DND-41 (cell line): ENCODE measurements around the gene ALG9.
"Not testable (repeated sequence)": the region's sequence is repeated elsewhere in the genome, so short reads cannot be mapped to it uniquely, and the experiment has no call there.

Experiments
- ATAC-seq: fragments of 200-7000 bp; cut with Tn5 transposase; 3 replicates; pipeline ENCODE4 v1.9.1; 2021; ENCODE audit warnings: low read depth; ENCODE audit not compliant: insufficient read depth
- DNase-seq: peaks from one replicate; pipeline ENCODE4 v3.0.0-alpha.2; 2020
- H2AFZ ChIP-seq: 2 replicates; pipeline ENCODE4 v1.6.0; 2012; ENCODE audit warnings: low read depth, low read length
- H3K27ac ChIP-seq: 2 replicates; pipeline ENCODE4 v1.5.1; 2012; ENCODE audit warnings: low read length, inconsistent platforms
- H3K27me3 ChIP-seq: fragments of 200-600 bp; sonication (generic); 2 replicates; pipeline ENCODE4 v1.6.0; 2012; ENCODE audit warnings: low read length, mild to moderate bottlenecking, inconsistent platforms; ENCODE audit not compliant: insufficient read depth, poor library complexity
- H3K36me3 ChIP-seq: 2 replicates; pipeline ENCODE4 v1.5.1; 2012; ENCODE audit warnings: low read length, inconsistent platforms; ENCODE audit not compliant: insufficient read depth
- H3K4me1 ChIP-seq: 2 replicates; pipeline ENCODE4 v1.5.1; 2012; ENCODE audit warnings: mild to moderate bottlenecking, low read length; ENCODE audit not compliant: insufficient read depth
- H3K4me2 ChIP-seq: 2 replicates; pipeline ENCODE4 v1.6.0; 2012; ENCODE audit warnings: mild to moderate bottlenecking, moderate library complexity, low read length, inconsistent platforms; ENCODE audit not compliant: insufficient read depth
- H3K4me3 ChIP-seq, 2 experiments: fragments of 200-600 bp in 1 of 2; shearing (Covaris generic) in 1 of 2; 2 replicates each; pipeline ENCODE4 v1.5.1; 2012 to 2016; ENCODE audit warnings: inconsistent platforms in 2 of 2, low read length in 2 of 2, mild to moderate bottlenecking in 2 of 2, low read depth in 1 of 2, moderate library complexity in 1 of 2
- H3K79me2 ChIP-seq: 2 replicates; pipeline ENCODE4 v1.6.0; 2012; ENCODE audit warnings: low read length, inconsistent platforms; ENCODE audit not compliant: insufficient read depth
- H3K9ac ChIP-seq: 2 replicates; pipeline ENCODE4 v1.6.0; 2012; ENCODE audit warnings: low read depth, mild to moderate bottlenecking, inconsistent platforms, low read length, moderate library complexity
- H3K9me3 ChIP-seq: 2 replicates; pipeline ENCODE4 v1.5.1; 2012; ENCODE audit warnings: low read length, moderate library complexity, mild to moderate bottlenecking, inconsistent platforms; ENCODE audit not compliant: insufficient read depth, severe bottlenecking
- H4K20me1 ChIP-seq: 2 replicates; pipeline ENCODE4 v1.6.0; 2012; ENCODE audit warnings: low read length; ENCODE audit not compliant: insufficient read depth
- EZH2 ChIP-seq: IDR thresholded peaks from 3 replicates; pipeline ENCODE4 v1.6.1; 2012; ENCODE audit warnings: borderline replicate concordance, low read depth, mild to moderate bottlenecking, moderate library complexity, low read length, inconsistent platforms; ENCODE audit not compliant: severe bottlenecking
- TF ChIP-seq, protein P1 (sequence below): IDR thresholded peaks from 2 replicates; pipeline ENCODE4 v1.5.1; 2012; ENCODE audit warnings: borderline replicate concordance, low read length, moderate library complexity, mild to moderate bottlenecking; ENCODE audit not compliant: poor library complexity, severe bottlenecking; ENCODE audit errors: extremely low read depth

Gene ALG9

DNA sequence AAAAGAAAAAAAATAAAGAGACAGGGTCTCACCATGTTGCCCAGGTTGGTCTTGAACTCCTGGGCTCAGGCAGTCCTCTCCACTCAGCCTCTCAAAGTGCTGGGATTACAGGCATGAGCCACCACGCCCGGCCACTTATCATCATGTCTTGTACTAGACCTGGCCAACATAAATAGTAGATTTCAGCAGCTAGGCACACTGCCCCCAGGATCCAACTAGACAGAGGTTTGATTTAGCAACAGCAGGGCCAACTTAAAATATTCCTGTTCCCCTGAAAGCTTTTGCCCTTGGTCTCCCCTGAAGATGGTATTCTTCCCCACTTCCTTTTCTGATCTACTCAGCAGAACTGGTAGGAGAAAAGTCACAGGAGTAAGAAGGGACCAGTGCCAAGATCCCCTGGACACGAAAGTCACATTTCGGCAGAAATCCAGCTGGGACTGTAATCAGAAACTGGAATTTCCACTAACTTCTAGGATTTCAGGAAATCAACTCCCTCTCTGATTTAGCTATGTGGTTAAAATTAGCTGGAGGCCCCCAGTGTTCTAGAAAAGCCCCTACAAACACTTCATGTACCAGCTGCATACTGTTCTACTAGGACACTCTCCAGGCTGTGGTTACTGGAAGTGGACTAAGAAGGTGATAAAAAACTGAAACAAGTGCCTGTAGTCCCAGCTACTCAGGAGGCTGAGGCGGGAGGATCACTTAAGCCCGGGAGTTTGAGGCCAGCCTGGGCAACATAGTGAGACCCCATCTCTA lies 96.2 kb downstream of the ALG9 start:
- no peak overlapping the region for H3K9ac ChIP-seq
- H2AFZ ChIP-seq = no peak overlapping the region
- TF ChIP-seq, protein P1, sequence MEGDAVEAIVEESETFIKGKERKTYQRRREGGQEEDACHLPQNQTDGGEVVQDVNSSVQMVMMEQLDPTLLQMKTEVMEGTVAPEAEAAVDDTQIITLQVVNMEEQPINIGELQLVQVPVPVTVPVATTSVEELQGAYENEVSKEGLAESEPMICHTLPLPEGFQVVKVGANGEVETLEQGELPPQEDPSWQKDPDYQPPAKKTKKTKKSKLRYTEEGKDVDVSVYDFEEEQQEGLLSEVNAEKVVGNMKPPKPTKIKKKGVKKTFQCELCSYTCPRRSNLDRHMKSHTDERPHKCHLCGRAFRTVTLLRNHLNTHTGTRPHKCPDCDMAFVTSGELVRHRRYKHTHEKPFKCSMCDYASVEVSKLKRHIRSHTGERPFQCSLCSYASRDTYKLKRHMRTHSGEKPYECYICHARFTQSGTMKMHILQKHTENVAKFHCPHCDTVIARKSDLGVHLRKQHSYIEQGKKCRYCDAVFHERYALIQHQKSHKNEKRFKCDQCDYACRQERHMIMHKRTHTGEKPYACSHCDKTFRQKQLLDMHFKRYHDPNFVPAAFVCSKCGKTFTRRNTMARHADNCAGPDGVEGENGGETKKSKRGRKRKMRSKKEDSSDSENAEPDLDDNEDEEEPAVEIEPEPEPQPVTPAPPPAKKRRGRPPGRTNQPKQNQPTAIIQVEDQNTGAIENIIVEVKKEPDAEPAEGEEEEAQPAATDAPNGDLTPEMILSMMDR = no peak
- TF ChIP-seq EZH2 = no peak
- H3K79me2 ChIP-seq = no peaks in the 10 kb centered on the region
- no peaks in the 10 kb centered on the region for H3K36me3 ChIP-seq
- no peaks in the 10 kb centered on the region for H3K27me3 ChIP-seq
- no peak overlapping the region for H3K4me2 ChIP-seq
- ATAC-seq (no peak), DNase-seq (no peak)
- no peak overlapping the region for H3K27ac ChIP-seq
- H3K9me3 ChIP-seq = no peaks in the 10 kb centered on the region
- no peaks in the 10 kb centered on the region for H3K4me1 ChIP-seq
- H3K4me3 ChIP-seq = no peak overlapping the region
- H4K20me1 ChIP-seq = no peaks in the 10 kb centered on the region

DNA sequence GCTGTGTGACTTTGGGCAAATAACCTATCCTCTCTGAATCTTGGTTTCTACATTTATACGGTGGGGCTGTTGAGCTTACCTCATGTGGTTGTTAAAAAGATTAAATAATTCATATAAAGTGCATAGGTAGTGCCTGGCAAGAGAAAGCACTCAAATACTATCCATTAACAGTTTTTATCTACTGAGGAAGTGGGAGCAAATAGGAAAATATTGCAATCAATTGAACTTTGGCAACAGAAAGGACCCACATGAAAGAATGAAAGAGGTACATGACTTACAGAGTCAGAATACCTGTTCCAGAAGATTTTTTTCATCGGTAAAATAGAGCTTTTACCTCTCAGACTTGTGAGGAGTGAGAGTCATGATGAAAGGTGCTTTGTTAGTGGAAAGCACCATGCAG lies 98.8 kb downstream of the ALG9 start:
- Histone ChIP-seq H4K20me1 (no peaks in the 10 kb centered on the region), H3K4me1 (no peaks in the 10 kb centered on the region), H3K4me3 (no peak overlapping the region), H3K4me2 (no peak overlapping the region), H3K9ac (no peak overlapping the region), H3K27me3 (no peaks in the 10 kb centered on the region), H3K36me3 (no peaks in the 10 kb centered on the region), H3K79me2 (no peaks in the 10 kb centered on the region), H2AFZ (no peak overlapping the region), H3K27ac (no peak overlapping the region), H3K9me3 (no peaks in the 10 kb centered on the region)
- ATAC-seq (no peak), DNase-seq (no peak)
- no peak for TF ChIP-seq EZH2
- TF ChIP-seq, protein P1 = no peak

DNA sequence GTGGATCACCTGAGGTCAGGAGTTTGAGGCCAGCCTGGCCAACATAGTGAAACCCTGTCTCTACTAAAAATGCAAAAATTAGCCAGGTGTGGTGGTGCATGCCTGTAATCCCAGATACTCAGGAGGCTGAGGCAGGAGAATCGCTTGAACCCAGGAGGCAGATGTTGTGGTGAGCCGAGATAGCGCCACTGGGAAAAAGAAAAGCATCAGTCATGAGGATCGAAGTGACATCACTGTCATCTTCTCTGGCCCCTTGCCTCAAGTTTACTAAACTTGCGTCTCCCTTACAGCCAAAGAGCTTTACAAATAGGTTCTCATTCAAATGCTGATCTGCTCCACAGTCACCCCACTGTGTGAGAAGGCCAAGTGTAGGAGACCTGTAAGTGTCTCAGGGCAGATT lies 100.2 kb downstream of the ALG9 start:
- not testable (repeated sequence) for H3K79me2 ChIP-seq, H3K36me3 ChIP-seq, H3K27me3 ChIP-seq, H3K4me1 ChIP-seq, H2AFZ ChIP-seq, DNase-seq, H3K9ac ChIP-seq, H3K27ac ChIP-seq, ATAC-seq, H3K4me3 ChIP-seq, H3K4me2 ChIP-seq, H4K20me1 ChIP-seq, H3K9me3 ChIP-seq

DNA sequence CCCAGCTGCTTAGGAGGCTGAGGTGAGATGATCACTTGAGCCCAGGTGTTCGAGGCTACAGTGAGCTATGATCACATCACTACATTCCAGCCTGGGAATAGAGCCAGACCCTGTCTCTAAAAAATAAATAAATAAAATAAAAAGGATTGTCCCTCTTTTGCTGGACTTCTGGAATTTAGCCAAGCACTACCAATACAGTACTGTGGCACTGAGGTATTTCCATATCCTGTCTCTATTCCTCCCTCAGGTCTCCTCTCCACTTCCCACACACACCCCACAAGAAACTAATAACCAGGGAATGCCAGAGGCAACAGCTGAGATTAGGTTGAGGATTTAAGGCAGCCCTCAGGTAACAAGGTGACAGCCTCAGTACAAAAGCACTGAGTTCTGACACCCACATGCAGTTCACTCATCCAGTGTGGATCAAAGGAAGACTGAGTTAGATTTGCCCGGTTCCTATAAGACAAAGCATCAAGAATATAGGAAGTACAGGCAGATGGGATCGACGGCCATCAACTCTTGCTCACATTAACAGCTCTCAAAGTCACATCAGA lies 100.7 kb downstream of the ALG9 start:
- peaks cover 5% of the 10 kb centered on the region for H3K79me2 ChIP-seq
- H3K4me1 ChIP-seq = peaks cover 9% of the 10 kb centered on the region
- H3K27me3 ChIP-seq = no peaks in the 10 kb centered on the region
- no peak overlapping the region for H3K27ac ChIP-seq
- H2AFZ ChIP-seq = no peak overlapping the region
- no peak overlapping the region for H3K9ac ChIP-seq
- DNase-seq = no peak
- no peak overlapping the region for H3K4me3 ChIP-seq
- no peaks in the 10 kb centered on the region for H3K9me3 ChIP-seq
- H4K20me1 ChIP-seq = no peaks in the 10 kb centered on the region
- no peak overlapping the region for H3K4me2 ChIP-seq
- TF ChIP-seq, protein P1 = no peak
- no peak for TF ChIP-seq EZH2
- H3K36me3 ChIP-seq = no peaks in the 10 kb centered on the region
- ATAC-seq = no peak
